T-helper 17 cell (primary cell): ENCODE results near the gene G3BP1. TPM values are rescaled to one million over a fixed set of nuclear protein-coding genes. Genes with fewer than 3 reads are reported as not detected.

Experiments
- ATAC-seq: fragments of 150-1000 bp; cut with Tn5 transposase; 2 replicates; pipeline ENCODE4 v1.10.0; 2021; ENCODE audit warnings: mild to moderate bottlenecking, moderate library complexity
- DNase-seq, 3 donors: peaks; one replicate each; pipeline versions ENCODE4 v3.0.0 to v3.0.0-alpha.2; 2020 to 2021
- H3K9me3 ChIP-seq: one replicate; pipeline ENCODE4 v1.7.0; 2013; ENCODE audit warnings: low read length, mild to moderate bottlenecking; ENCODE audit not compliant: control insufficient read depth, poor library complexity, severe bottlenecking
- H3K27ac Mint-ChIP-seq: one replicate; pipeline ENCODE4 v1.8.0; 2022; ENCODE audit warnings: mild to moderate bottlenecking, moderate library complexity, mixed read lengths
- H3K27me3 Mint-ChIP-seq: one replicate; pipeline ENCODE4 v1.8.0; 2022; ENCODE audit warnings: mixed read lengths
- H3K36me3 Mint-ChIP-seq: one replicate; pipeline ENCODE4 v1.8.0; 2022; ENCODE audit warnings: low read depth, mixed read lengths
- H3K4me1 Mint-ChIP-seq: one replicate; pipeline ENCODE4 v1.8.0; 2022; ENCODE audit warnings: mild to moderate bottlenecking, mixed read lengths
- H3K4me3 Mint-ChIP-seq: one replicate; pipeline ENCODE4 v1.8.0; 2022; ENCODE audit warnings: mild to moderate bottlenecking, moderate library complexity, mixed read lengths
- total RNA-seq, 4 donors: library from RNA in 2 of 4; stranded (reverse) in 2 of 4; gene quantifications; one replicate each; pipeline ENCODE4 v1.2.3 and lab custom pipeline; 2022 to 2026

G3BP1 gene
- total RNA-seq, 2 donors from 2014 or later: 115 to 117 TPM

DNA sequence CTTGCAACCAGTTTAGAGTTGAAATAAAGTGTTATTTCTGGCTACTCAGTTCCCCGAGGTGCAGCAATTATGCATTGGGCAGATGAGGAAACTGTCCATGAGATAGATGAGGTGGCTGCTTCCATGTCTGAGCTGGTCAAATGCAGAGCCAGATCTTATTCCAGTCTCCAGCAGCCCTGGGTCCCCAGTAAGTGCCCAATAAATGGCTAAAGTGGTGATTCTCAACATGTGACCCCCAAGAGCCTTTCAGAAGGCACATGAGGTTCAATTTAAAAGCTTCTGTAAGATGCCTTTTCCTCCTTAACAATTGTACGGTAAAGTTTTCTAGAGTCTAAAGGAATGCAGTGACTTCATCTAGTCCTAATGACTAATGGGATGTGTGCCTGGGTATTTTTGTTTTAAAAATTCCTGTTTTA is 30.8 kb upstream of the G3BP1 start:
- Mint-ChIP-seq H3K27ac (peak overlapping the region; percentile 43), H3K4me1 (peaks cover 22% of the 10 kb centered on the region), H3K36me3 (peaks cover 5% of the 10 kb centered on the region), H3K4me3 (no peak overlapping the region), H3K27me3 (no peaks in the 10 kb centered on the region)
- no peak for DNase-seq
- no peak for ATAC-seq
- H3K9me3 ChIP-seq: no peaks in the 10 kb centered on the region

- Mint-ChIP-seq H3K27me3 (no peaks in the 10 kb centered on the region), H3K27ac (no peak overlapping the region), H3K4me1 (peaks cover 29% of the 10 kb centered on the region), H3K36me3 (peaks cover 5% of the 10 kb centered on the region), H3K4me3 (no peak overlapping the region)
- no peaks in the 10 kb centered on the region for H3K9me3 ChIP-seq
- no peak for ATAC-seq
- no peak for DNase-seq
Observed at GRCh38 chr5:151741678-151742423, 29.9 kb upstream of the G3BP1 start.

DNA sequence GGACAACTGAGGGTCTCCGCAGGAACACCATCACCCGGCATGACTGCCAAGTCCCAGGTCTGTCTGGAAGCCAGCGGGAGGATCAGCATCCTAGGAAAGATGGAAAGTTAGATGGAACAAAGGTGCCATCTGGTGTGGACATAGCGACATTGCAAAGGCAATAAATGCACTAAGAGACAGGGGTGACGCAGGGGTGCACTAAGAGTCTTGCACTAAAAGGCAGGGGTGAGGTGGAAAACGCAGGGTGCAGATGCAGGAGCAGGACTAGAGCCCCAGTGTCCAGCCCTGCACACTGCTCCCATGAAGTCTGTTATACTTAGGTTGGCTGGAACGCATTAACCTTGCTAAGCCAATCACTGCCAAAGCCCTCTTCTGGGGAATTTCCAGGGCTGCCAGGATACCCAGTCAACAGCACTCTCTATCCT is 28.9 kb upstream of the G3BP1 start:
- Mint-ChIP-seq H3K36me3 (peaks cover 5% of the 10 kb centered on the region), H3K4me3 (no peak overlapping the region), H3K27ac (no peak overlapping the region), H3K27me3 (no peaks in the 10 kb centered on the region), H3K4me1 (peaks cover 29% of the 10 kb centered on the region)
- DNase-seq (no peak), ATAC-seq (no peak)
- H3K9me3 ChIP-seq: no peaks in the 10 kb centered on the region

GRCh38 chr5:151743530-151743929 is 28.2 kb upstream of the G3BP1 start:
- DNase-seq: no peak
- H3K27me3 Mint-ChIP-seq: no peaks in the 10 kb centered on the region
- peak overlapping the region; percentile 85 for H3K27ac Mint-ChIP-seq
- H3K4me3 Mint-ChIP-seq: no peak overlapping the region
- H3K9me3 ChIP-seq: no peaks in the 10 kb centered on the region
- peaks cover 5% of the 10 kb centered on the region for H3K36me3 Mint-ChIP-seq
- ATAC-seq: no peak
- H3K4me1 Mint-ChIP-seq: peaks cover 29% of the 10 kb centered on the region

DNA sequence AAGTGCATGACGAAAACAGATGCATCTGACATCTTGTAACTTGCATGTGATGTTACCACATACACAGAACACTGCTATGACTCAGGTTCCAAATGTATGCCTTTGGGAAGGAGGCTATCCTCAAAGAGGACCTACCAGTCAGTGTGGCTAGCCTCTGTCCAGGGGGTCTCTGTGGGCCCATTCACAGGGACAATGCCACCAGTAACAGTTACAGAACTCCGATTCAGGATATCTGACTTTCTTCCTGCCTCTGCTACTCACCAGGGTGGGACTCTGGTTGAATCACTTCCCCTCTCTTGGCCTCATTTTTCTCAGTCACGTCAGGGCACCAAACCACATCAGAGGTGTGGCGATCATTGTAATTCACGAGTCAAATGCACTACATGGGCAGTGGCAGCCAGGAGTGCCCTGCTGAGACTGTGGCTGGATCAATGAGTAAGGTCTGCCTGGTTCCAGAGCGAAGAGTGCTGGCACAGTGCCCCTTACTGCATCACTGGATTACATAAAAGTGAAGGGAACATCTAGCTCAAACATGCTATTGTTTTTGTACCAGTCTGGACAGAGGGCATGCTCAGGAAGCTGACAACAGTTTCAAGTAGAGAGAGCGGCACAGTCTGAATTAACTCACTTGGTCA is 26.6 kb upstream of the G3BP1 start:
- no peaks in the 10 kb centered on the region for H3K9me3 ChIP-seq
- peaks cover 29% of the 10 kb centered on the region for H3K4me1 Mint-ChIP-seq
- H3K36me3 Mint-ChIP-seq: peaks cover 5% of the 10 kb centered on the region
- peak overlapping the region; percentile 69 for H3K4me3 Mint-ChIP-seq
- H3K27ac Mint-ChIP-seq: peak overlapping the region; percentile 85
- DNase-seq (peak in 1 of 3 donors; percentile 23), ATAC-seq (peak; percentile 54)
- H3K27me3 Mint-ChIP-seq: no peaks in the 10 kb centered on the region

DNA sequence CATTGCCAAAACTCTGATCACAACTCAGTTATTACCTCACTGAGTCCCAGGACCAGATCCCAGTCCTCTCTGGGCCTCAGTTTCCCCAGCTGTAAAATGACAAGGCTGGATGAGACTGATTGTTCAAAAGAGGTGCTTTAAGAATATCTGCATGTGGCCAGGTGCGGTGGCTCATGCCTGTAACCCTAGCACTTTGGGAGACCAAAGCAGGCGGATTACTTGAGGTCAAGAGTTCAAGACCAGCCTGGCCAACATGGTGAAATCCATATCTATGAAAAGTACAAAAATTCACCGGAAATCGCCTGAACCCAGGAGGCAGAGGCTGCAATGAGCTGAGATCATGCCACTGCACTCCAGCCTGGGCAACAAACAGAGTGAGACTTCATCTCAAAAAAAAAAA is 21.6 kb upstream of the G3BP1 start:
- Mint-ChIP-seq H3K4me3 (no peak overlapping the region), H3K36me3 (no peaks in the 10 kb centered on the region), H3K27ac (peak overlapping the region; percentile 96), H3K4me1 (peaks cover 26% of the 10 kb centered on the region), H3K27me3 (no peaks in the 10 kb centered on the region)
- DNase-seq (no peak), ATAC-seq (no peak)
- no peaks in the 10 kb centered on the region for H3K9me3 ChIP-seq

DNA sequence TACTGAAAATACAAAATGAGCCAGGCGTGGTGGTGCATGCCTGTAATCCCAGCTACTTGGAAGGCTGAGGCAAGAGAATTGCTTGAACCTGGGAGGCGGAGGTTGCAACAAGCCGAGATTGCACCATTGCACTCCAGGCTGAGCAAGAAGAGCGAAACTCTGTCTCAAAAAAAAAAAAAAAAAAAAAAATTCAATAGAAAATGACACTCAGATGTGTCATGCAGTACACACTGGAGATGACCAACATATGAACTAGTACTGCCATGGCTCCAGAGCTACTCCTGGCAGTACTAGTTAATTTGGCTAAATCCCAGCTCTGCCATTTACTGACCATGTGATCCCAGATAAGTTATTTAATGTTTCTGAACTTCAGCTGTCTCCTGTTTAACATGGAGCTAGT is 20.7 kb upstream of the G3BP1 start:
- no peaks in the 10 kb centered on the region for H3K9me3 ChIP-seq
- ATAC-seq (no peak), DNase-seq (no peak)
- Mint-ChIP-seq H3K27me3 (no peaks in the 10 kb centered on the region), H3K27ac (peak overlapping the region; percentile 96), H3K36me3 (no peaks in the 10 kb centered on the region), H3K4me3 (no peak overlapping the region), H3K4me1 (peaks cover 19% of the 10 kb centered on the region)

DNA sequence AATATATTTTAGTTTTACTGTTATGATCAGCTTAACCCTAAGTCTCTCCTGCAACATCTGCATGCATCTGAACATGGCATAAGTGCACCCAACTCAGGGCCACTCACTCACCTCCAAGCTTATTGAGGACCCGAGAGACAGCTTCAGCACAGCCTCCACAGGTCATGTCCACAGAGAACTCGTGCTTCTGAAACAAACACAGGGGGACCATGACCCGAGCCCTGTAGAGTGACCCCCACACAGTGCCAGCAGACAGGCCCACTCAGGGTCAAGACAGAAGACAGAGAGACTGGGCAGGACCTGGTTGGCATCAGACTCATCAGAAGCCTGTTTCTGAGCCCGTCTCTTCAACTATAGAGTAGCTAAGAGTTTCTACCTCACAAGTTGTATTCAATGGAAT is 20.2 kb upstream of the G3BP1 start:
- peaks cover 19% of the 10 kb centered on the region for H3K4me1 Mint-ChIP-seq
- H3K4me3 Mint-ChIP-seq: no peak overlapping the region
- H3K9me3 ChIP-seq: no peaks in the 10 kb centered on the region
- DNase-seq: no peak
- H3K36me3 Mint-ChIP-seq: no peaks in the 10 kb centered on the region
- no peaks in the 10 kb centered on the region for H3K27me3 Mint-ChIP-seq
- ATAC-seq: no peak
- H3K27ac Mint-ChIP-seq: peak overlapping the region; percentile 14

DNA sequence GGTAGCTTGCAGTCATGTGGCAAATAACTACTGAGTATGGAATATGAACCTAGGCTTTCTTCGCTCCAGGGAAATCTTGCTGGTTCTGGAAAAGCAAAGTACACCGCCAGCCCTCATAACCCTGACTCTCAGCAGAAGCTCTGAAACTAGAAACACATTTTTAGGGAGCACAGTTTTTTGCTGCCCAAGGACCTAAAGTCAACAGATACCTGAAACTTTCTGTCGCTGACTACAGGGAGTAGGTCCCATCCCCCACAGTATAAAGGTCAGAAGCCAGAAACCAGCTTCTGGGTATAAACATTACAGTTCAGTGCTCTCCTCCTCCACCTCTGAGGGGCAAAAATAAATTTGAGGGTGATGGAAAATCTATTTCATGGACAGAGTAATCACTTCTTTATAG is 16.4 kb upstream of the G3BP1 start:
- no peaks in the 10 kb centered on the region for H3K27me3 Mint-ChIP-seq
- no peaks in the 10 kb centered on the region for H3K9me3 ChIP-seq
- DNase-seq (no peak), ATAC-seq (no peak)
- H3K4me3 Mint-ChIP-seq: peak overlapping the region; percentile 15
- H3K27ac Mint-ChIP-seq: peak overlapping the region; percentile 96
- H3K36me3 Mint-ChIP-seq: no peaks in the 10 kb centered on the region
- peaks cover 33% of the 10 kb centered on the region for H3K4me1 Mint-ChIP-seq

DNA sequence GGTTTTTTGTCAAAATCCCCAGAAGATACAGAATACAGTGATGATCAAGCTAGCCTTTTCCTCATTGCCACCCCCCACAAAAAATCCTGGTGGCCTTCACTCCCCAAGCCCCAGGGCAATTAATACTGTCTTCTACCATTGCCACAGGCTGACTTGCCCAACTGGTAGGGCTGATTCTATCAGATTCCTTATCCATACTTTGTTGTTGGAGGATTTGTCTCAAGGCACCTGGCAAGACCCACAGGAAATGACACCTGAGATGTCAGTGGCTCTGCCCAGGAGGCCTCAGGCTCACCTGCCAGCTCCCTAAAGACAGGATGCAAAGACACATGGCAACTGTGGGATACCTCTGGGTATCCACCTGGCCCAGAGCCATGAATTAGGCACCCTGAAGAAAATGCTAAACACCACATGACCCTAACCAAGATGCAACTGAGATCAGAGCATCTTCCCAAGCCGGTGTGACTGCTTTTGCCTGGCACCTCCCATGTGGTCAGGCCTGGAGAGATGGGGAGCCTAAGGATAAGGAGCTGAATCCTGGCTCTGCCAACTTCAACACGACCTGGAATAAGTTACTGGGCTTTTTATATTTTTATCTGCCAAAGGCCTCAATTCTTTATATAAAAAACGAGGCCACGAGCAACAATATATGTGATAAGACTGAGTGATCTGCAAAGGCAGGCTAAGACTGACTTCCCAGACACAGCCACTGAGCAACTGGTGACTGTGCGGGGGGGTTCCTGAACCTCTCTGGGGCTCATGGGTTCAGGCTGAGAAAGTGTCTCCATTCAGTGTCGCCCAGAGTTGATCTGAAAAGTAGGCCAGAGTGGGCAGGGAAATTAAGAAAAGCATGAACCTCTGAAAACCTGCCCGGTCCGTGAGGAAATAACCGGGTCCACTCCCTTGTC is 14.3 kb upstream of the G3BP1 start:
- peak; percentile 22 for ATAC-seq
- no peaks in the 10 kb centered on the region for H3K27me3 Mint-ChIP-seq
- DNase-seq: peak in 1 of 3 donors; percentile 17
- peak overlapping the region; percentile 96 for H3K27ac Mint-ChIP-seq
- peaks cover 32% of the 10 kb centered on the region for H3K4me1 Mint-ChIP-seq
- no peaks in the 10 kb centered on the region for H3K9me3 ChIP-seq
- peak overlapping the region; percentile 94 for H3K4me3 Mint-ChIP-seq
- no peaks in the 10 kb centered on the region for H3K36me3 Mint-ChIP-seq

- peaks cover 28% of the 10 kb centered on the region for H3K4me1 Mint-ChIP-seq
- no peaks in the 10 kb centered on the region for H3K27me3 Mint-ChIP-seq
- DNase-seq (no peak), ATAC-seq (peak; percentile 22)
- peak overlapping the region; percentile 94 for H3K4me3 Mint-ChIP-seq
- peak overlapping the region; percentile 96 for H3K27ac Mint-ChIP-seq
- H3K36me3 Mint-ChIP-seq: no peaks in the 10 kb centered on the region
- no peaks in the 10 kb centered on the region for H3K9me3 ChIP-seq
Observed at GRCh38 chr5:151758141-151758429, 13.7 kb upstream of the G3BP1 start.

DNA sequence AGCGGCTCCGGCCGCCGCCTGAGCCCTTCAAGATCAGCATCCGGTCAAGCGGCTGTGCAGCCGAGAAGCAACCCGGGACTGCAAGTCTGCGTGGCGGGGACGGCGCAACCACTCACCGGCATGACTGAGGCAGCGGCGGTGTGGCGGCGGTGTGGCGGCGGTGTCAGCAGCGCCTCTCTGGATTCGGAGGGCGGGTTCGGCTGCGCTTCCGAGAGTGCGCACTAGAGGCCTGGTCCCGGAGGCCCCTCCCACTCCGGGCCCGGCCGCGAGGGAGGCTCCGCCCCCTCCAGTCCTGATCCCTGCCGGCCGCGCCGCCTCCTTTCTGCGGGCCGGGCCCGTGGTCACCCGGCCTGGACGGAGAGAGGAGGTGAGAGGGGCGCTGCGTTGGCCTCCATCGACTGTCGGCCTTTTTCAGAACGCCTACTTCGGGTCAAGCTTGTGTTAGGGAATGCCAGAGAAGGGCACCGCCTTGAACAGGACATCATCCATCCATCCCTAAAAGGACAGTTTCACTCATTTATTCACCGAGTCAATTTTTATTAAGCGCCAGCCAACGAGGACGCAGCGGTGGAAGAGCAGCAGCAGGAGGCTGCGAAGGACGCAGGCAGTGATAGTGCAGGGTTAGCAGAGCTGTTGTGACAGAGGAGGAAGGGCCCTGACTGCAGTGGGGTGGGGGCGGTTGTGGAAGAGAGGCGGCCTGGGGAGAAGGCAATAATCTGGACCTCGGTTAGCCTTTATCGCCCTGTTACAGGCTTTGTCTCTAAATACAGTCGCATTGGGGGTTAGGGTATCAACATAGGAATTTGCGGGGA is 13.1 kb upstream of the G3BP1 start, which contains the start of gene ATOX1:
TSS of gene ATOX1 (minus strand) at position 202 of the 812 bp plus-strand sequence. CDS start at position 122, 80 bp downstream.
- peaks cover 28% of the 10 kb centered on the region for H3K4me1 Mint-ChIP-seq
- H3K9me3 ChIP-seq: no peaks in the 10 kb centered on the region
- peak within 1 kb of the TSS; percentile 94 for H3K4me3 Mint-ChIP-seq
- peak within 1 kb of the TSS; percentile 96 for H3K27ac Mint-ChIP-seq
- DNase-seq (peak; percentile 87 to 91 (median 89)), ATAC-seq (peak; percentile 99)
- H3K27me3 Mint-ChIP-seq: no peaks in the 10 kb centered on the region
- no peaks in the 10 kb centered on the region for H3K36me3 Mint-ChIP-seq
